HG03097 (cell line): ENCODE measurements around the gene IL18R1.

Source experiments
- ATAC-seq: cut with Tn5 transposase; IDR thresholded peaks from one replicate; pipeline ENCODE4 v1.9.1; 2021; ENCODE audit not compliant: unreplicated experiment, low FRiP score

The IL18R1 gene

DNA sequence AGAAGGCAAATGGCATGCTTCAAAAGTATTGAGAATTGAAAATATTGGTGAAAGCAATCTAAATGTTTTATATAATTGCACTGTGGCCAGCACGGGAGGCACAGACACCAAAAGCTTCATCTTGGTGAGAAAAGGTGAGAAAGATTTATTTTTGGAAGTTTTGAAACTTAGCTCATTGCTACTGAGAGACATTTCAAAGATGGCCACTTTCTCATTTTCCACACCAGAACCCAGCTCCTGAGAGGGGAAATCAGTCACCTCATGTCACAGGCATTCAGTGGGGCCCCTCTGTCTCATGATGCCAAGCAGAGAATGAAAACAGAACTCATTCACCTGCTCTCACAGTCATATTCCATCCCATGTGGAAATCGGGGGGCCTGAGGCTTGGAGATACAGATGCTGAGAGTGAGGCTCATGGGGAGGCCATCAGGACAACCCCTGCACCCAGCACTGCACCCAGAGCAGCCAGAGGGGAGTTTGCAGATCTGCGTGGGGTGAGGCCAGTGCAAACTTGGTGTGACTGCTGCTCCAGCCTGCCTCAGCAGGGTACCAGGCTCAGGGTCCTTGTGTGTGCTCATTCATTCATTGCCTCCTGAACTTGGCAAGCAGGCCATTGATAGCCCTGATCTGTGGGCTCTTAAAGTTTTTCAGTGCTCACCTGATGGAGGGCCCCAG, 31.4 kb downstream of the IL18R1 start:
- no peak for ATAC-seq

DNA sequence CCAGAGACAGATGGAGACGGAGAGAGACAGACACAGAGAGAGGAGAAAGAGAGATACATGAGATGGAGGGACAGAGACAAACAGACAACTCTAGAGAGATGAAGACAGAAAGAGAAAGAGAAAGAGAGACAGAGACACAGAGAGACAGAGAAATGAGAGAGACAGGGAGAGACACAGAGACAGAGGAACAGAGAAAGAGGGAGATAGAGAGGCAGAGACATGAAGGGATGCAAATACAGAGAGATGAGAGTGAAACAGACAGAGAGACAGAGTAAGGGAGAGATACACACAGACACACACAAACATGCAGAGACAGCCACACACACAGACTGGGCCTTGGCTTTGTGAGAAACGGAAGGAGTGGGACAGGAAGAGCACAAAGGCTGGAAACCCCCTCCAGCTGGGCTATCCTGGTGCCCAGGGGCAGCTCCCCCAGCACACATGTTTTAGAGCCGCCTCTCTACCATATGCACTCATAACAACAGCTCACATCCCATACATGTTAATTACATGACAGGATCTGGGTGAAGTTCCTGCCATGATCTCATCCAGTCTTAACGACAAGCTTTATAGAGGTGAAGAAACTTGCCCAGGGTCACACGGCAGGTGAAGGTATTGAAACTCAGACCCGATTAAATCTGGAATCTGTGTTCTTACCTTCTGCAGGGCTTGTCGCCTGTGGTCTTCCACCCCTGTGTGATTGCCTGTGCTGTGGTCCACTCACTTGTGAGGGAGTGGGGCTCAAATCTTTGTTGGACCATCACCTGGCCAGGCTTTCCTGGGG, 32.4 kb downstream of the IL18R1 start:
- no peak for ATAC-seq

DNA sequence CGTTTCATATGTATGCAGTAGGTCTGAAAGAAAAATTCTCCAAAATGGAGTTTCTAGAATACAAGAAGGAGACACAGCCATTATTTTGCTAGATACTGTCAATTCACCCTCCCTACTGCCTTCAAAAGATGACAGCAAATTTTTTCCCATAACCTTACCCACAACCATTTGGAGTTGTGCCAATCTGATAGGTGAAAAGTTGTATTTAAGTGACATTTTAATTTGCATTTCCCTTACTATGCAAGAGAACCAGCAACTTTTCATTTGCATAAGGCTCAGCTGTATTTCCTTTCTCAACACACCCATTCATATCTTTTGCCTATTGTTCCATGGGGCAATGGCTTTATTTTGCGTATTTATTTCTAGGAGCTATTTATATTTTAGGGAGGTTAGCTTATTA, 36.0 kb downstream of the IL18R1 start:
- no peak for ATAC-seq

DNA sequence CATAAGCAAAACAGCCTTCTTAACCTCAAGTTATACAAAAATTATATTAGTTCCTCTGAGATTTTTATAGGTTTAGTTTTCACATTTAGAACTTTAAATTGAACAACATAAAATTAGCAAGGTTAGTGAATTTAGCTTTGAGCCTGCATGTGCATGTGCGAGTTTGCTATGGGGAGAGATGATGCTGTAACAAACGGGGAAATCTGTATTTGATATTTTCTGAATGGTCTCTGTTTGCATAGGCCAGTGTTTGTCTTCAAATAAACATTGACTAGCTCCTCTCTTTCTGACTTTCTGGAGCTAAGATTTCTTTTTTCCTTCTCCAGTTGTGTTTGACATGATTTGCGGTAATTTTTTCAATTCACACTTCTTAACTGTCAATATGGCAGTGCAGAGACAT, 36.5 kb downstream of the IL18R1 start:
- no peak for ATAC-seq

DNA sequence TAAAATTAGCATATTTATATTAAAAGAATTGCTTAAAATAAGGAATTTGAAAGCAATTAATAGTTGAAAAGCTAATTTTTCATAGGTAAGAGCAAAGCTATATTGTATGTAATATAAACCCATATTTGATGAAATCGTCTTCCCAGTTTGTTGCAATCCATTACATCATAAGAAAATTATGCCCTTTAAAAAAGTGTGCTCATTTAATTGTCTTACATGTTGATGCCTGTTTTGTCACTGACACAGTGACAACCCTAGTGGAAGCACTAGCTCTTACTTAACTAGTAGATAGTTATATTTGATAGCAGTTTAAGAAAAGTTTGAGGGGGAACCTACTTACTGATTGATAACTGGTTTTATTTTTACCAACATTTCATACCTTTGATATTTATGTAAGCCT, 37.3 kb downstream of the IL18R1 start:
- ATAC-seq = no peak

DNA sequence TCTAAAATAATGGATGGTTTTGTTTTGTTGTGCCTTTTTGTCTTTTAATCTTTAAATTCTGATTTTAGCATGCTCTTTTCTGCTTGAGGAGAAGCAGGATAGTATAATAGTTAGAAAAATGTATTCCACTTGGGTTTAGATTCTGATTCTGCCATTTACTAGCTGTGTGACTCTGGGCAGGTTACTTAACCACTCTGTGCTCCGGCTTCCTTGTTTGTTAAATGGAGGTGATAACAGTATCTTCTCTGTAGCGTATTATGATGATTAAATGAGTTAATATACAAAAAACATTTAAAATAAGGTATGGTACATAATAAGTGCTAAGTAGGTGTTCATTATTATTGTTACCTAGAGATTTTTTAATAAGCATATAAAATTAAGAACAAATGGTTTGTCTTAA, 40.4 kb downstream of the IL18R1 start:
- ATAC-seq = no peak

DNA sequence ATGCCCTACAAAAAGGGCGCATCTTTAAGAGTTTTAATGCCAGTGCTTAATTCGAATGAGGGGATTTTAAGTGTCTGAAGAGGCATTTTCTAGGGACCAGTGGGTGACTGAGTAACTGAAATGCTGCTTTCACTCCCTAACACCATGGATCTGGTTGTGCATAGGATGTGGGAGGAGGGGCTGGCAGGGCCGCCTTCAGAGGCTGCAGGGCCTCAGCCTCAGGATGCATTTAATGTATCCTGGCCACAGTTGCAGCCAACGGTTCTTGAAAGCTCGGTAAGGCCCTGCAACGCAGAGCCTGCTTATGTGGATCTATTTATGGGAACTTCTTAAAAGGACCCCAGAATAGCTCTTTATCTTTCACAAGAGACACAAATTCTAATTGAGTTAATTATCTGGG, 41.6 kb downstream of the IL18R1 start:
- no peak for ATAC-seq

DNA sequence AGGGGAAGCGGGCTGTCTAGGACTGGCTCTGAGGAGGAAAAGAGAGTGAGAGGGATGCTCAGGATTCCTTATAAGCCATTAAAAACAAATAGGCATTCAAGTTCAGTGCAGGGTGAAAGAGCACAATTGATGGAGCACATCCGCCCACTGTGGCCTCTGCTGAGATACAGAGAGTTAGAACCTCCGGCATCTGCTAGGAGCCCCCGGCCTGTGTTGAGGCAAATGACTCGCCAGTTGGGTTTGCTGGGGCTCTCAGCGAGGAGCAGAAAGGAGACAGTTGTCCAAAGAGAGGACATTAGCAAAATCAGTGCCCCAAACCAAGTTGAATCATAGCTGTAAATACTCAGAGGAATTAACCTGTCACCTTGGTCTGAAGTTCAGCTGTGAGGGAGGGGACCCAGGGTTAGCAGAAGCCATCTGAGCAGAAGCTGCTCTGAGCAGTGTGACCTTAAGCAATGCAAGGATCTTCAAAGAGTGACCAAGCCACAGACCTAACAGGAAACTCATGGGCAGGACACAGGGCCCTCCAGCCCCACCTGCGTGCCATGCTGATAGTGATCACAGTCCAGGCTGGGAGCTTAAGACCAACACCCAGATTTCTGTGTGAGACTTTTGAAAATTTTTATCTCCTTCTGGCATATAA, 44.0 kb downstream of the IL18R1 start:
- no peak for ATAC-seq

DNA sequence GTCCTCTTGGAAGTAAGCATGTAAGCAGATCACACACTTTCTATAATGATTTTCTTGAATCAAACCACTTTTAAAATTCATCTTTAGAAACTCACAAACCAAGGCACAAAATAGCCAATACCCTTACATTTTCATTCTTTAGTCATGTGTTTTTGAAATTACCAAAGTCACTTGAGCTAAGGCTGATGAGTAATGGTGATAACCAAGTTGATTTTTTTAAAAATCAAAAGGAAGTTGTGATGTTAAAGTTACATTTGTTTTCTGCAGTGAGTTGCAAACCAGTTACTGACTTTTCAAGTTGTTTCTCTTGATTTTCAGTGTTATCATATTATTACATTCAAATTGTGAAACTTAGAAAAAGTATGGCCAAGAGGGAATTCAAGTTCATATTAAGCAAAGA, 45.9 kb downstream of the IL18R1 start:
- ATAC-seq = no peak

DNA sequence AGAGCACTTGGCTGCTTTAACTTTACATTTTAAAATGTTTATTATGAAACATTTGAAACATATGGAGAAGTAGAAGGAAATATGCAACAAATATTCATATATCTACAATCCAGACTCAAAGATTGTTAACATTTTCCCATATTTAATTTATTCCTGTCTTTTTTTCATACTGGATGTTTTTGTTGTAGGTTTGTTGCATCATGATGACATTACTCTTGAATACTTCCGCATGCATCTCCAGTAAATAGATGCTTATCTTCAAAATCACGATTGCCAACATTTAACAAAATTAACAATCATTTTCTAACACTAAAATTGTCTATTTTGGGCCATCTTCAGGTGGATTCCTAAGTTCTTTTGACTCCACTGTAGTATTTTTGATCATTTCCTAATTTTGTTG, 46.3 kb downstream of the IL18R1 start:
- ATAC-seq = no peak

DNA sequence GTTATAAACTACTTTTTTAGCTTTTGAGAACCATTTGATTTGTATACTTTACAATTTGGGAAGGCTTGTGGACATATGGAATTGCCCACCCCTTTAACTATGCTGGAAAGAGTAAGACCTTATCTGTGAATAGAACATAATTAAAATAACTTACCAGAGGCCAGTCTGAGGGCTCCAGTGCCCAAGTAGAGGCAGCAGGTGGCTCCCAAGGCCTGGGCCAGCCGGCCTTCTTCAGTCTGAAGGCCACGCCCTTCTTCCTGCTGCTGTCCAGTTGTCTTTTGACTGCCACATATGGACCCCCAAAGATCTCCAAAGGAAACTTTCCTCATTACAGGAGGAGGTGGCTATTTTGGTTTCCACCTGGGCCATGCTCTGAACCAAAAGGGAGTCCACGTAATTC, 55.4 kb downstream of the IL18R1 start:
- no peak for ATAC-seq

DNA sequence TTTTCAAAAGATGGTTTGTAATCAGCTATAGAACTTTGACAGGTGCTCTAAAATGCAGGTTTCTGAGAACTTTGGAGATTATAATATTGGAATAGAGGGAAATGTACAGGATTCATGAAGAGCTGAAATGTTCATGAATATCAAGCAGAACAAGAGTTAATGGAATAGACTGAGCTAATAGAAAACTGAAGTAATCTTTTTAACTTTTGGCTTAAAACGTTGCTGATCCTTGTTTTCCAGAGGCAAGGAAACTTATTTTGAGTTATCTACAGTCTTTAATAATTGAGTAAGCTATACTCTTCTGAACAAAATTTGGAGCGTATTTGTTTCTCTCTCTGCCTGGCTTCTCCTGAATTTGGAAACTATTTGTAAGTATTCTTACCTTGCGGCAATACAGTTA, 56.6 kb downstream of the IL18R1 start:
- no peak for ATAC-seq

DNA sequence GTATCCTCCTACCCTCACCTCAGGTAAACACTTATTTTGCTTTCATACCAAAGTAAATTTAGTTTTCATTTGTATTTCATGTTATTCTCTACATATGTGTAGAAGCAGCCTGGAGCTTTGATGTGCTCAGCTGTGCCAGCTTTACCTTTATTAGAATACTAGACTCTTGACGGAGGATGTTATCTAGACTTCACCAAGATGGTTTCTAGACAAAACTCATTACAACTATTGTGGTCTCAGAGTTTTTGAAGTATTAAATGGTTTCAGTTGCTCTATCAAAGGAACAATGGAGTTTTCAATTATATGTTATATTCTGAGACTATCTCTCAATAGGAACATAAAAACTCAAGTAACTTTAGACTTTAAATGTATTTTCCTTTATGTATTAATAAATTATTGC, 62.4 kb downstream of the IL18R1 start:
- ATAC-seq = peak; percentile 64

DNA sequence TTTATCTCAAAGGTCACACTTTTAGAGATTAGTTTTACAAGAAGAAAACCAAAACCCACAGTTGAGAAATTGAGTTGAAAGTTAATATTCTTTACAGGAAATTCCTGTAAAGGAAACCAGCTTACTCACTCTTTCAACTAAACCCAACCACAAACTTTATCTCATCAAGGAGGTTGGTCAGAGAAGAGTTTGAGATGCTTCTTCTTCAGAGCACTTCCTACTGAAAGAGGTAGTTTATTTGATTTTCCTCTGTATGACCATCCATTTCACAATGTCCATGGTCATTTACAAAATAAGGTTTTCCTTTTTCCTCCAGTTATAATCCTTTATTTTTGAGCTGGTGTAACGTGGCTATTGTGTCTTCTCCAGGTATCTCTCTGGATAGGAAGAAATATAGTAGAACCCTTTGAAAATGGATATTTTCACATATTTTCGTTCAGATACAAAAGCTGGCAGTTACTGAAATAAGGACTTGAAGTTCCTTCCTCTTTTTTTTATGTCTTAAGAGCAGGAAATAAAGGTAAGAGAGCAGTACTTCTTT, 62.9 kb downstream of the IL18R1 start:
- peak; percentile 79 for ATAC-seq

DNA sequence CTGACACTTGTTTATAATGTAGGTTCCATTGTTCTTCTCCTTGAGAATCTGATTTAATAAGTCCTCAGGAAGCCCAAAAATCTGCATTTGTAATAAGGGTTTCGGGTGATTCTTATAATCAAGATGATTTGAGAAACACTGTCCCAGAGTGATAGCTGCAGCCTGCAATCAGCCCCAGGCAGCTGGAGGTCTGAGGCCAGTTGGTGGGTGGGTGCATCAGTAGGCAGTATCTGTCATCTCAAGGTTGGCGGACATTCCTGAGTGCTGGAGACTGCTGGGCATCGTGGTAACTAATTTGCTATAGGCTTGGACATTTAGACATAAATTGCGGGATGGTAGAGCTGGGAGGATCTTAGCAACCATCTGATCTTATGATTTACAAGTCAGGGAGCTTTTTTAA, 64.7 kb downstream of the IL18R1 start:
- no peak for ATAC-seq

DNA sequence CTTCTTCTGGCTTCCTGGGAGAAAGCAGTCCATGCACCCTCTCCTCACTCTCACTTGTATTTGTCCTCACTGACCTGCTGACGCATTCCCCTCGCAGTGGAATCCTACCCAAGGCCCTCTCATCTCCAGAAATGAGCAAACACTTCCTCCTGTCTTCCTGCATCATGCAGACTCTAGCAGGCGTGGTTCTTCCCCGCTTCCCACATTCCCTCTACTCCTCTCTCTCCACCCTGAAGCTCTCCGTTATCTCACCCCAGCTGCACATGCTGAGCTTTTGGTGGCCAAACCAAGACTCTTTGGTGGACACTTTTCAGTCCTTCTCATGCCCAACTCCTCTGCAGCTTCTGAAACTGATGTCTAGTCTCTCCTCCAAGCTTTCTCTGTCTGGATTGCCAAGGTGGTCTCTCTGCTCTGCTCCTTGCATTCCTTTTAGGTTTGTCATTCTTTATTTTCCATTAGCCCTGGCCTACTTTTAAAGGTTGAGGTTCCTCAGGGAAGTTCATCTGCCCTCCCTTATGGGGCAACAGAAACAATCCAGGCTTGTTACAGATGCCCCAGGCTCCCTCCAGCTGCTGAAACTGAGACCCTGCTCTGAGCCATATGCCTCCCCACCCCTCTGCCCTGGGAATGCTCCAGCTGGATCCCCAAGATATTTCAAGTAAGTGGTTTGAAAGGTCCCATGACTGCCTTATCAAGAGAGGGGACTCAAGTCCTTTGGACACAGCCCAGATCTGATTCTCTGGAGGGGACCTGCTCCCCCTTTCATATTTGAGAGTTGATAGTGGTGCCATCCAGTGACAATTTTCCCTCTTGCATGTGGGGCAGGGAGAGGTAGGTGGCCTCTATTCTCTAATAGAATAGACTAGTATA, 66.5 kb downstream of the IL18R1 start:
- no peak for ATAC-seq

DNA sequence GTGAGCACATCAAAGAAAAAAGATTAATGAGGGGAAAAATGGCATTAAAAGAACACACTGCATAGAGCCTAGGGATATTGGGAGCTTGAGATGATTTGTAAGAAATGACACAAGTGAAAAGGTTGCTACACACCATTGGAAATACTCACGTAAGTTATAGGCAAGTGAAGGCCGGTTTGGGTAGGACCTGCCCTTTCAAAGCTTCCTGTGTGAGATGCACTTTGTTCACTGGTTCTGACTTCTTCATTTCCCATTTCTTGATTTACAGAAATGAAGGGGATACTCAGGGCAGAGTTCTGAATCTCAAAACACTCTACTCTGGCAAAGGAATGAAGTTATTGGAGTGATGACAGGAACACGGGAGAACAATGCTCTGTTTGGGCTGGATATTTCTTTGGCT, 67.3 kb downstream of the IL18R1 start, which contains the start of gene IL18RAP:
IL18RAP (plus strand) TSS at position 251 of the 400 bp plus-strand sequence; CDS start at position 369, 118 bp downstream.
- no peak for ATAC-seq

DNA sequence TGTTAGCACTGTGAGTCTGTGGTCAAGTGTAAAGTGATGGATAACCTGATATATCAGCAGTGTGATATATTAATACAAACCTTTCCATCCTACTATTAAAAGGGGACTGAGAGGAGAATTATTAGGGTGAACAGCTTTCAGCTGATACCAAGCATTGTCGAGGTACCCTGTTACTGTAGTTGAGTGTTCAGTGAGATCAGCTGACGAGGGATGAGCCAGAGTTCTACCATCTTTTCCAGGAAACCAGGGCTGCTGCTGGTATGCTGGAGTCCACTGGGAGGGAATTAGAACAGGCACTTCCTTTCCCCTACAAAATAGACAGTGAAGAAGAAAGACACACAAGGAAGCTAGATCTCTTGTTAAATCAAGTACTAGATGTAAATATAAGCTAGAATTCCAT, 67.8 kb downstream of the IL18R1 start:
- no peak for ATAC-seq

DNA sequence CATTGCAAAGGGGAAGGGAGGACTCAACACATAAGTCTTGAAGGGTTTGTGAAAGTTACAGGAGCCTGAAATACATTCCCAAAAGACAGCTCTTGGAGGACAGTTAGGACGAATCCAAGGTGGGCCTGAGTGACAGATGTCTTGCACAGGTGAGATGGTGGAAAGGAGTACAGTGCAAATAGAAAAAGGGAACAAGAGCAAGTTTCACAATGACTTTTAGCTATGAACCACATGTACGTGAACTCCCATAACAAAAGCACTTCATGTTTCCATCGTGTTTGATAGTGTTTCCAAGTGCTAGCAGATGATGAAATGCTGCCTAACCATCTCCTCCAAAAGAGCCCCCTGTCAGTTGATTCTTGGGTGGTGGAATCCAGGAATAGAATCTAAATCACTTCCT, 69.2 kb downstream of the IL18R1 start:
- ATAC-seq = peak; percentile 69

DNA sequence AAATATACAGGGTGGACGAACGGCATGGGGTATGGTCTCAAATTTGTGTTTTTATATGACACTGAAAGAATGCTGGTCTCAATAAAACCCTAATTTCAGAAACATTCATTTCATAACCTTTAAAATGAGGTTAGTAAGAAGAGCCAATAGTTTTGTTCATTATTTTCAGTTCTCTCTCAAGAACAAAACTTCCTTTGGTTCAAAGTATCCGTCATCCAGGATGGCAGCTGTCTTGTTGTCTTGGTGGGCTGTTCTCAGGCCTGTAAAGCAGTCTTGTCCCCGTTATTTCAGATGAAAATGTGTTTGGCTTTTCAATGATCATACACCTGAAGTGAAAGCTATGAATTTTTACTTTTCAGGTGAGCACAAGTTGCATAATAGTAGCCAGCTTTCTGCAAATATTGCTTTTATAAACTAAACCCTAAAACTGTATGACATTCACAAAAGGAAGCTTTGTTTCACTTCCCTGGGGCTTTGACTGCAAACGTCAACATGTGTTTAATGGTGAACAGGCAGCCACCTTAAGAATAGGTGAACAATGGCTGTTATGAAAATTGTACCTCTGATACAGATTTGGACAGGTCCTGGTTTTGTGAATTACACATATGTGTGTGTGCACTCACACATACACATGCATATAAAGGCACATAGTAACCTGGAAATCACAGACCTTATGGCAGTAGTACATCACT, 70.0 kb downstream of the IL18R1 start:
- no peak for ATAC-seq
